ENCODE data around the gene RERE. TPM values are rescaled to one million over a fixed set of nuclear protein-coding genes. Genes with fewer than 3 reads are reported as not detected.

RERE gene
- total and polyA plus RNA-seq, 2 experiments from 2014 or later, result 148 to 170 TPM

DNA sequence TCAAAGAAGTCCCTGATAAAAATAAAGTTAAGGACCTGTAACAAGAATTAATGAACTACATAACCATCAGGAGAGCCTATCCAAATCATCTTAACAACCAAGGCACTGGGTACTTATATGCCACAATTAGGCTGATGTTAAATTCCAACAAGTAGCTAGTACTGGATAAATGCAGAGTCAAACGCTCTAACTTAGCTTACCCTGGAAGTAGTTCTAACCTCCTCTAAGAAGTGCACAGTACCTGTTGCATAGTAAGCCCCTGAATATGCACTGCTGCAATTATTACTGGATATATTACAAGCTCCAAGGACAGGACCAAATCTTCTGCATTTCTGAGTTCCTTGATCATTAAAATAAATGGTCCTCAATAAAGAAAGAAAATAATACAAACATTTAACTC lies 125.8 kb downstream of the RERE start:
- Histone ChIP-seq H3K36me3 (ENCODE audit: insufficient read depth) (no peaks in the 10 kb centered on the region), H3K4me2 (no peak overlapping the region), H3K79me2 (replicated peaks; ENCODE audit: insufficient read depth) (peaks cover 100% of the 10 kb centered on the region), H3K27me3 (ENCODE audit: insufficient read depth) (no peaks in the 10 kb centered on the region), H3K4me3 (no peak overlapping the region), H3F3A (replicated peaks; ENCODE audit: low read depth) (no peaks in the 10 kb centered on the region), H4K20me1 (replicated peaks; ENCODE audit: insufficient read depth) (peaks cover 91% of the 10 kb centered on the region), H2AFZ (no peak overlapping the region), H3K4me1 (ENCODE audit: insufficient read depth) (peaks cover 72% of the 10 kb centered on the region), H3K9me2 (ENCODE audit: insufficient read depth) (no peaks in the 10 kb centered on the region), H3K27ac (ENCODE audit: low read depth) (peak overlapping the region; percentile 8; the same call in 1 of the 2 replicates)
- no peaks in the 10 kb centered on the region for H3K9me3 Mint-ChIP-seq
- ATAC-seq (no peak), DNase-seq (ENCODE audit: low spot score) (no peak)
- TF ChIP-seq JUNB (IDR thresholded peaks at IDR 0.05; ENCODE audit: unreplicated experiment), result no peak
- no peak for TF ChIP-seq ZNF114 (CRISPR knock-in tag; IDR thresholded peaks at IDR 0.05)
- no peak for TF ChIP-seq CREB1 (CRISPR knock-in tag; IDR thresholded peaks at IDR 0.05; ENCODE audit: low read depth)
- TF ChIP-seq, protein P1, sequence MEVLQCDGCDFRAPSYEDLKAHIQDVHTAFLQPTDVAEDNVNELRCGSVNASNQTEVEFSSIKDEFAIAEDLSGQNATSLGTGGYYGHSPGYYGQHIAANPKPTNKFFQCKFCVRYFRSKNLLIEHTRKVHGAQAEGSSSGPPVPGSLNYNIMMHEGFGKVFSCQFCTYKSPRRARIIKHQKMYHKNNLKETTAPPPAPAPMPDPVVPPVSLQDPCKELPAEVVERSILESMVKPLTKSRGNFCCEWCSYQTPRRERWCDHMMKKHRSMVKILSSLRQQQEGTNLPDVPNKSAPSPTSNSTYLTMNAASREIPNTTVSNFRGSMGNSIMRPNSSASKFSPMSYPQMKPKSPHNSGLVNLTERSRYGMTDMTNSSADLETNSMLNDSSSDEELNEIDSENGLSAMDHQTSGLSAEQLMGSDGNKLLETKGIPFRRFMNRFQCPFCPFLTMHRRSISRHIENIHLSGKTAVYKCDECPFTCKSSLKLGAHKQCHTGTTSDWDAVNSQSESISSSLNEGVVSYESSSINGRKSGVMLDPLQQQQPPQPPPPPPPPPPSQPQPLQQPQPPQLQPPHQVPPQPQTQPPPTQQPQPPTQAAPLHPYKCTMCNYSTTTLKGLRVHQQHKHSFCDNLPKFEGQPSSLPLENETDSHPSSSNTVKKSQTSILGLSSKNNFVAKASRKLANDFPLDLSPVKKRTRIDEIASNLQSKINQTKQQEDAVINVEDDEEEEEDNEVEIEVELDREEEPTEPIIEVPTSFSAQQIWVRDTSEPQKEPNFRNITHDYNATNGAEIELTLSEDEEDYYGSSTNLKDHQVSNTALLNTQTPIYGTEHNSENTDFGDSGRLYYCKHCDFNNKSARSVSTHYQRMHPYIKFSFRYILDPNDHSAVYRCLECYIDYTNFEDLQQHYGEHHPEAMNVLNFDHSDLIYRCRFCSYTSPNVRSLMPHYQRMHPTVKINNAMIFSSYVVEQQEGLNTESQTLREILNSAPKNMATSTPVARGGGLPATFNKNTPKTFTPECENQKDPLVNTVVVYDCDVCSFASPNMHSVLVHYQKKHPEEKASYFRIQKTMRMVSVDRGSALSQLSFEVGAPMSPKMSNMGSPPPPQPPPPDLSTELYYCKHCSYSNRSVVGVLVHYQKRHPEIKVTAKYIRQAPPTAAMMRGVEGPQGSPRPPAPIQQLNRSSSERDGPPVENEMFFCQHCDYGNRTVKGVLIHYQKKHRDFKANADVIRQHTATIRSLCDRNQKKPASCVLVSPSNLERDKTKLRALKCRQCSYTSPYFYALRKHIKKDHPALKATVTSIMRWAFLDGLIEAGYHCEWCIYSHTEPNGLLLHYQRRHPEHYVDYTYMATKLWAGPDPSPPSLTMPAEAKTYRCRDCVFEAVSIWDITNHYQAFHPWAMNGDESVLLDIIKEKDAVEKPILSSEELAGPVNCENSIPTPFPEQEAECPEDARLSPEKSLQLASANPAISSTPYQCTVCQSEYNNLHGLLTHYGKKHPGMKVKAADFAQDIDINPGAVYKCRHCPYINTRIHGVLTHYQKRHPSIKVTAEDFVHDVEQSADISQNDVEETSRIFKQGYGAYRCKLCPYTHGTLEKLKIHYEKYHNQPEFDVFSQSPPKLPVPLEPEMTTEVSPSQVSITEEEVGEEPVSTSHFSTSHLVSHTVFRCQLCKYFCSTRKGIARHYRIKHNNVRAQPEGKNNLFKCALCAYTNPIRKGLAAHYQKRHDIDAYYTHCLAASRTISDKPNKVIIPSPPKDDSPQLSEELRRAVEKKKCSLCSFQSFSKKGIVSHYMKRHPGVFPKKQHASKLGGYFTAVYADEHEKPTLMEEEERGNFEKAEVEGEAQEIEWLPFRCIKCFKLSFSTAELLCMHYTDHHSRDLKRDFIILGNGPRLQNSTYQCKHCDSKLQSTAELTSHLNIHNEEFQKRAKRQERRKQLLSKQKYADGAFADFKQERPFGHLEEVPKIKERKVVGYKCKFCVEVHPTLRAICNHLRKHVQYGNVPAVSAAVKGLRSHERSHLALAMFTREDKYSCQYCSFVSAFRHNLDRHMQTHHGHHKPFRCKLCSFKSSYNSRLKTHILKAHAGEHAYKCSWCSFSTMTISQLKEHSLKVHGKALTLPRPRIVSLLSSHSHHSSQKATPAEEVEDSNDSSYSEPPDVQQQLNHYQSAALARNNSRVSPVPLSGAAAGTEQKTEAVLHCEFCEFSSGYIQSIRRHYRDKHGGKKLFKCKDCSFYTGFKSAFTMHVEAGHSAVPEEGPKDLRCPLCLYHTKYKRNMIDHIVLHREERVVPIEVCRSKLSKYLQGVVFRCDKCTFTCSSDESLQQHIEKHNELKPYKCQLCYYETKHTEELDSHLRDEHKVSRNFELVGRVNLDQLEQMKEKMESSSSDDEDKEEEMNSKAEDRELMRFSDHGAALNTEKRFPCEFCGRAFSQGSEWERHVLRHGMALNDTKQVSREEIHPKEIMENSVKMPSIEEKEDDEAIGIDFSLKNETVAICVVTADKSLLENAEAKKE (CRISPR knock-in tag; IDR thresholded peaks at IDR 0.05), result no peak
- no peak for TF ChIP-seq ETS1 (IDR thresholded peaks at IDR 0.05)
- TF ChIP-seq STAT1 (IDR thresholded peaks at IDR 0.05; ENCODE audit: unreplicated experiment), result no peak
- no peak for TF ChIP-seq POLR2AphosphoS5 (IDR thresholded peaks at IDR 0.05; ENCODE audit: low read depth)
- no peak for TF ChIP-seq ZNF331 (CRISPR knock-in tag; IDR thresholded peaks at IDR 0.05; ENCODE audit: low read depth)
- no peak for TF ChIP-seq NANOG (IDR thresholded peaks at IDR 0.05; ENCODE audit: borderline replicate concordance)
- TF ChIP-seq, protein P2, sequence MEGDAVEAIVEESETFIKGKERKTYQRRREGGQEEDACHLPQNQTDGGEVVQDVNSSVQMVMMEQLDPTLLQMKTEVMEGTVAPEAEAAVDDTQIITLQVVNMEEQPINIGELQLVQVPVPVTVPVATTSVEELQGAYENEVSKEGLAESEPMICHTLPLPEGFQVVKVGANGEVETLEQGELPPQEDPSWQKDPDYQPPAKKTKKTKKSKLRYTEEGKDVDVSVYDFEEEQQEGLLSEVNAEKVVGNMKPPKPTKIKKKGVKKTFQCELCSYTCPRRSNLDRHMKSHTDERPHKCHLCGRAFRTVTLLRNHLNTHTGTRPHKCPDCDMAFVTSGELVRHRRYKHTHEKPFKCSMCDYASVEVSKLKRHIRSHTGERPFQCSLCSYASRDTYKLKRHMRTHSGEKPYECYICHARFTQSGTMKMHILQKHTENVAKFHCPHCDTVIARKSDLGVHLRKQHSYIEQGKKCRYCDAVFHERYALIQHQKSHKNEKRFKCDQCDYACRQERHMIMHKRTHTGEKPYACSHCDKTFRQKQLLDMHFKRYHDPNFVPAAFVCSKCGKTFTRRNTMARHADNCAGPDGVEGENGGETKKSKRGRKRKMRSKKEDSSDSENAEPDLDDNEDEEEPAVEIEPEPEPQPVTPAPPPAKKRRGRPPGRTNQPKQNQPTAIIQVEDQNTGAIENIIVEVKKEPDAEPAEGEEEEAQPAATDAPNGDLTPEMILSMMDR (conservative IDR thresholded peaks at IDR 0.05; ENCODE audit: low read depth in 2 of 2), result no peak
- no peak for TF ChIP-seq EZH2 (IDR thresholded peaks at IDR 0.05; ENCODE audit: low read depth, unreplicated experiment)
- no peak for TF ChIP-seq EZH2phosphoT487 (IDR thresholded peaks at IDR 0.05; ENCODE audit: unreplicated experiment)
- TF ChIP-seq, protein P3, sequence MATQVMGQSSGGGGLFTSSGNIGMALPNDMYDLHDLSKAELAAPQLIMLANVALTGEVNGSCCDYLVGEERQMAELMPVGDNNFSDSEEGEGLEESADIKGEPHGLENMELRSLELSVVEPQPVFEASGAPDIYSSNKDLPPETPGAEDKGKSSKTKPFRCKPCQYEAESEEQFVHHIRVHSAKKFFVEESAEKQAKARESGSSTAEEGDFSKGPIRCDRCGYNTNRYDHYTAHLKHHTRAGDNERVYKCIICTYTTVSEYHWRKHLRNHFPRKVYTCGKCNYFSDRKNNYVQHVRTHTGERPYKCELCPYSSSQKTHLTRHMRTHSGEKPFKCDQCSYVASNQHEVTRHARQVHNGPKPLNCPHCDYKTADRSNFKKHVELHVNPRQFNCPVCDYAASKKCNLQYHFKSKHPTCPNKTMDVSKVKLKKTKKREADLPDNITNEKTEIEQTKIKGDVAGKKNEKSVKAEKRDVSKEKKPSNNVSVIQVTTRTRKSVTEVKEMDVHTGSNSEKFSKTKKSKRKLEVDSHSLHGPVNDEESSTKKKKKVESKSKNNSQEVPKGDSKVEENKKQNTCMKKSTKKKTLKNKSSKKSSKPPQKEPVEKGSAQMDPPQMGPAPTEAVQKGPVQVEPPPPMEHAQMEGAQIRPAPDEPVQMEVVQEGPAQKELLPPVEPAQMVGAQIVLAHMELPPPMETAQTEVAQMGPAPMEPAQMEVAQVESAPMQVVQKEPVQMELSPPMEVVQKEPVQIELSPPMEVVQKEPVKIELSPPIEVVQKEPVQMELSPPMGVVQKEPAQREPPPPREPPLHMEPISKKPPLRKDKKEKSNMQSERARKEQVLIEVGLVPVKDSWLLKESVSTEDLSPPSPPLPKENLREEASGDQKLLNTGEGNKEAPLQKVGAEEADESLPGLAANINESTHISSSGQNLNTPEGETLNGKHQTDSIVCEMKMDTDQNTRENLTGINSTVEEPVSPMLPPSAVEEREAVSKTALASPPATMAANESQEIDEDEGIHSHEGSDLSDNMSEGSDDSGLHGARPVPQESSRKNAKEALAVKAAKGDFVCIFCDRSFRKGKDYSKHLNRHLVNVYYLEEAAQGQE (IDR thresholded peaks at IDR 0.05; ENCODE audit: unreplicated experiment), result no peak
- H3K27me3 Mint-ChIP-seq (ENCODE audit: insufficient read depth, low read depth, poor library complexity), result peaks cover 10% of the 10 kb centered on the region
- H3K4me3 Mint-ChIP-seq, result no peak overlapping the region
- H3K36me3 Mint-ChIP-seq (ENCODE audit: low read depth), result no peaks in the 10 kb centered on the region; the same call in 2 of the 3 replicates
- no peak overlapping the region for H3K27ac Mint-ChIP-seq
- peaks cover 68% of the 10 kb centered on the region for H3K4me1 Mint-ChIP-seq
